GM12874 (cell line): ENCODE results near the gene SLC29A1.

Source experiments
- CTCF ChIP-seq: IDR thresholded peaks from 2 replicates; pipeline ENCODE4 v1.5.1; 2011; ENCODE audit warnings: low read depth, mild to moderate bottlenecking, control low read depth, low read length, moderate library complexity; ENCODE audit not compliant: insufficient read depth

The SLC29A1 gene

GRCh38 chr6:44225579-44226325 lies 2.4 kb downstream of the SLC29A1 start:
- TF ChIP-seq CTCF: no peak

- TF ChIP-seq CTCF: no peak
Observed at GRCh38 chr6:44226368-44227147, 3.2 kb downstream of the SLC29A1 start.

GRCh38 chr6:44227148-44227793 lies 3.9 kb downstream of the SLC29A1 start:
- no peak for TF ChIP-seq CTCF

- no peak for TF ChIP-seq CTCF
Observed at GRCh38 chr6:44228031-44228430, 4.6 kb downstream of the SLC29A1 start.

- TF ChIP-seq CTCF: no peak
Observed at GRCh38 chr6:44228433-44228832, 5.0 kb downstream of the SLC29A1 start.

GRCh38 chr6:44228836-44229235 lies 5.4 kb downstream of the SLC29A1 start:
- no peak for TF ChIP-seq CTCF

GRCh38 chr6:44229376-44230033 lies 6.1 kb downstream of the SLC29A1 start:
- no peak for TF ChIP-seq CTCF
